ENCODE measurements around the gene OR14J1.

- TF ChIP-seq CTCF (IDR thresholded peaks at IDR 0.05) (no peak), POLR2A (IDR thresholded peaks at IDR 0.05) (no peak)
These were observed 5.9 kb upstream of the OR14J1 start for GRCh38 chr6:29295623-29296022.

All from right lobe of liver (tissue), 4 donors.